GM19099 (cell line): ENCODE results near the gene CD74.

Source experiments
- POLR2A ChIP-seq: IDR thresholded peaks from 3 replicates; pipeline ENCODE4 v1.6.1; 2011; ENCODE audit warnings: low read depth; ENCODE audit not compliant: insufficient read length; ENCODE audit errors: extremely low read depth

Gene CD74

GRCh38 chr5:150412319-150413175, at the start of gene CD74:
Gene CD74, minus strand, starts transcription at chr5:150412910. Its CDS starts 161 bp downstream, at chr5:150412749.
- TF ChIP-seq POLR2A: peak; percentile 100

- TF ChIP-seq POLR2A: no peak
Observed at GRCh38 chr5:150461231-150461630, 48.5 kb upstream of the CD74 start.

- TF ChIP-seq POLR2A: no peak
Observed at GRCh38 chr5:150460781-150461180, 48.1 kb upstream of the CD74 start.

GRCh38 chr5:150458802-150459557, 46.3 kb upstream of the CD74 start:
- no peak for TF ChIP-seq POLR2A

- TF ChIP-seq POLR2A: no peak
Observed at GRCh38 chr5:150457562-150458240, 45.0 kb upstream of the CD74 start.

- TF ChIP-seq POLR2A: no peak
Observed at GRCh38 chr5:150457121-150457520, 44.4 kb upstream of the CD74 start.

- TF ChIP-seq POLR2A: no peak
Observed at GRCh38 chr5:150454492-150455229, 42.0 kb upstream of the CD74 start.

- no peak for TF ChIP-seq POLR2A
Observed at GRCh38 chr5:150452914-150453313, 40.2 kb upstream of the CD74 start.

- TF ChIP-seq POLR2A: no peak
Observed at GRCh38 chr5:150451594-150451993, 38.9 kb upstream of the CD74 start.

- peak; percentile 96 for TF ChIP-seq POLR2A
Observed at GRCh38 chr5:150449517-150450339, 37.0 kb upstream of the CD74 start, which contains the start of gene RPS14. Gene RPS14, minus strand, starts transcription at chr5:150449739. Its CDS starts 2,006 bp downstream, at chr5:150447733.

- no peak for TF ChIP-seq POLR2A
Observed at GRCh38 chr5:150448952-150449516, 36.3 kb upstream of the CD74 start.

GRCh38 chr5:150448334-150448733, 35.6 kb upstream of the CD74 start:
- TF ChIP-seq POLR2A: no peak

GRCh38 chr5:150447188-150447587, 34.5 kb upstream of the CD74 start:
- no peak for TF ChIP-seq POLR2A

GRCh38 chr5:150446583-150446982, 33.9 kb upstream of the CD74 start:
- no peak for TF ChIP-seq POLR2A

- TF ChIP-seq POLR2A: no peak
Observed at GRCh38 chr5:150446088-150446487, 33.4 kb upstream of the CD74 start.
